Esophagus squamous epithelium (tissue), 5 donors: ENCODE data around the gene TLE6. TPM values are rescaled to one million over a fixed set of nuclear protein-coding genes. Genes with fewer than 3 reads are reported as not detected.

Experiments
- DNase-seq: peaks from one replicate; lab custom pipeline; 2025; lab: John Stamatoyannopoulos, UW
- H3K27ac ChIP-seq, 4 donors: fragments of 200-600 bp; sonication (generic); one replicate each; pipeline ENCODE4 v1.5.1; 2016 to 2019; ENCODE audit warnings: mild to moderate bottlenecking in 1 of 4
- H3K27me3 ChIP-seq, 4 donors: fragments of 200-600 bp; sonication (generic); 1 replicate in 3 of 4; 2 replicates in 1 of 4; pipeline versions ENCODE4 v1.5.1 to v1.6.0; 2017 to 2021; ENCODE audit warnings: antibody characterized with exemption in 1 of 4
- H3K36me3 ChIP-seq, 3 donors: fragments of 200-600 bp; sonication (generic); one replicate each; pipeline ENCODE4 v1.5.1; 2016 to 2019
- H3K4me1 ChIP-seq, 3 donors: fragments of 200-600 bp; sonication (generic); one replicate each; pipeline ENCODE4 v1.5.1; 2017 to 2019
- H3K4me3 ChIP-seq, 4 donors: fragments of 200-600 bp; sonication (generic); 1 replicate in 3 of 4; 2 replicates in 1 of 4; pipeline ENCODE4 v1.5.1; 2016 to 2019; ENCODE audit warnings: mild to moderate bottlenecking in 2 of 4, moderate library complexity in 1 of 4
- H3K9me3 ChIP-seq, 3 donors: fragments of 200-600 bp; sonication (generic); one replicate each; pipeline ENCODE4 v1.5.1; 2016 to 2019
- POLR2A ChIP-seq, 4 donors: fragments of 450-650 bp; IDR thresholded peaks; one replicate each; pipeline ENCODE4 v1.6.1; 2017; ENCODE audit warnings: antibody characterized with exemption in 4 of 4, mild to moderate bottlenecking in 4 of 4, moderate library complexity in 3 of 4
- WGBS, 2 donors: methylation state at CpG; one replicate each; pipeline ENCODE4 v1.1.5; 2018; 5-methylcytosine and 5-hydroxymethylcytosine counted together
- intact Hi-C: fragments of 100-400 bp; cut with DNase I; formaldehyde crosslinking; loops from one replicate; pipeline ENCODE4 v1.15.0; 2022
- total RNA-seq, 4 donors: library from RNA; depleted of rRNA; stranded (reverse); fragments of >200 nt; gene quantifications; one replicate each; pipeline ENCODE4 v1.1.0, GENCODE V29; 2016
- TF ChIP-seq, protein P1 (sequence below), 6 experiments: fragments of 450-650 bp in 4 of 6; fragments of 200-600 bp in 2 of 6; sonication (generic) in 2 of 6; IDR thresholded peaks; one replicate each; pipeline ENCODE4 v1.5.1; 2016 to 2019; ENCODE audit warnings: antibody characterized with exemption in 6 of 6, mild to moderate bottlenecking in 4 of 6, moderate library complexity in 4 of 6
- donor health status: DM: yes; HTN: yes; CAD: no.

Gene TLE6
- total RNA-seq, 4 donors from 2014 or later, result 0.59 to 3.3 (median 1.9) TPM; not detected in 1

DNA sequence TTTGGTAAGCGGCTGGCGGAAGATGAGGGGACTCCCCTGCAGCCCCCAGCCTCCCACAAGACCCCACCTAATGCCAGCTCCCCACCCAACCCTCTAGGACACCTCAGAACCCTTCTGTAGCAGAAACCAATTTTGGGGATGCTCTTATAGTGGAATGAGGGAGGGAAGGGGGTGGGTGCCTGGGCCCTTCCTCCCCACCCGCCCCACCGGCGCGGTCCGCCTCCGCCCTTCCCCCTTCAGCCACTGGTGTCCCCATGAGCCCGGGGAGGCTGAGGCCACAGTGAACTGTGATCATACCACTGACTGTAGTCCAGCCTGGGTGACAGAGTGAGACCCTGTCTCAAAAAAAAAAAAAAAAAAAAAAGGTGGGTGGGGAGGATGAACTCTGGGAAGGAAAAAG is 16.2 kb downstream of the TLE6 start:
- no peak for TF ChIP-seq POLR2A (IDR thresholded peaks at IDR 0.05)
- TF ChIP-seq, protein P1, sequence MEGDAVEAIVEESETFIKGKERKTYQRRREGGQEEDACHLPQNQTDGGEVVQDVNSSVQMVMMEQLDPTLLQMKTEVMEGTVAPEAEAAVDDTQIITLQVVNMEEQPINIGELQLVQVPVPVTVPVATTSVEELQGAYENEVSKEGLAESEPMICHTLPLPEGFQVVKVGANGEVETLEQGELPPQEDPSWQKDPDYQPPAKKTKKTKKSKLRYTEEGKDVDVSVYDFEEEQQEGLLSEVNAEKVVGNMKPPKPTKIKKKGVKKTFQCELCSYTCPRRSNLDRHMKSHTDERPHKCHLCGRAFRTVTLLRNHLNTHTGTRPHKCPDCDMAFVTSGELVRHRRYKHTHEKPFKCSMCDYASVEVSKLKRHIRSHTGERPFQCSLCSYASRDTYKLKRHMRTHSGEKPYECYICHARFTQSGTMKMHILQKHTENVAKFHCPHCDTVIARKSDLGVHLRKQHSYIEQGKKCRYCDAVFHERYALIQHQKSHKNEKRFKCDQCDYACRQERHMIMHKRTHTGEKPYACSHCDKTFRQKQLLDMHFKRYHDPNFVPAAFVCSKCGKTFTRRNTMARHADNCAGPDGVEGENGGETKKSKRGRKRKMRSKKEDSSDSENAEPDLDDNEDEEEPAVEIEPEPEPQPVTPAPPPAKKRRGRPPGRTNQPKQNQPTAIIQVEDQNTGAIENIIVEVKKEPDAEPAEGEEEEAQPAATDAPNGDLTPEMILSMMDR (IDR thresholded peaks at IDR 0.05), result no peak
- no CpG with 5 or more reads among the region's 9 CpGs for WGBS, 2 donors
- intact Hi-C loops, result no loop called here

DNA sequence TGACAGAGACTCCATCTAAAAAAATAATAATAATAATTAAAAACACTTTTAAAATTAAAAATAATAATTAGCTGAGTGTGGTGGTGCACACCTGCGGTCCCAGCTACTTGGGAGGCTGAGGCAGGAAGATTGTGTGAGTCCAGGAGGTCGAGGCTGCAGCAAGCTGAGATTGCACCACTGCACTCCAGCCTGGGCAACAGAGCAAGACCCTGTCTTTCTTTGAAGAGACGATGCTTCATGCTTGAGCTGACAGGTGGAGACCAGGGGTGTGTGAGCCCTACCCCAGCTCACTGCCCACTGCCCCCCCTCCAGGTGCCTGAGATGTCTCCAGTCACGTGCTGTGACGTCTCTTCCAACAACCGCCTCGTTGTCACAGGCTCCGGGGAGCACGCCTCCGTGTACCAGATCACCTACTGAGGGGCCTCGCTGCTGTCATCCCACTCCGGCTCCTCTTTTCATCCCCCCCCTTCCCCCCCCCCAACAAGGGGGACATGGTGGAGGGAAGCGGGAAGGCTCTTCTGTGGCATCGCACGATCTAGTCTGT is 17.3 kb downstream of the TLE6 start:
- DNase-seq, result no peak
- H3K9me3 ChIP-seq, result no peaks in the 10 kb centered on the region
- peaks cover 0 to 9% (median 0%) of the 10 kb centered on the region in 3 donors for H3K36me3 ChIP-seq
- intact Hi-C loops, result no loop called here
- TF ChIP-seq, protein P1 (IDR thresholded peaks at IDR 0.05), result no peak
- no peak for TF ChIP-seq POLR2A (IDR thresholded peaks at IDR 0.05)
- WGBS, 2 donors, result 82 to 85% methylated on average over 10 to 13 of the region's 15 CpGs
- H3K27me3 ChIP-seq, result no peaks in the 10 kb centered on the region
- H3K4me3 ChIP-seq, result no peak overlapping the region
- H3K4me1 ChIP-seq, result no peaks in the 10 kb centered on the region
- H3K27ac ChIP-seq, result no peak overlapping the region

More for the DNA sequence above, 16.2 kb downstream of the TLE6 start:
- H3K4me3 ChIP-seq, result no peak overlapping the region
- H3K36me3 ChIP-seq, result peaks cover 0 to 1% (median 0%) of the 10 kb centered on the region in 3 donors
- no peaks in the 10 kb centered on the region for H3K4me1 ChIP-seq
- no peak overlapping the region for H3K27ac ChIP-seq
- H3K27me3 ChIP-seq, result no peaks in the 10 kb centered on the region
- DNase-seq, result no peak
- no peaks in the 10 kb centered on the region for H3K9me3 ChIP-seq

DNA sequence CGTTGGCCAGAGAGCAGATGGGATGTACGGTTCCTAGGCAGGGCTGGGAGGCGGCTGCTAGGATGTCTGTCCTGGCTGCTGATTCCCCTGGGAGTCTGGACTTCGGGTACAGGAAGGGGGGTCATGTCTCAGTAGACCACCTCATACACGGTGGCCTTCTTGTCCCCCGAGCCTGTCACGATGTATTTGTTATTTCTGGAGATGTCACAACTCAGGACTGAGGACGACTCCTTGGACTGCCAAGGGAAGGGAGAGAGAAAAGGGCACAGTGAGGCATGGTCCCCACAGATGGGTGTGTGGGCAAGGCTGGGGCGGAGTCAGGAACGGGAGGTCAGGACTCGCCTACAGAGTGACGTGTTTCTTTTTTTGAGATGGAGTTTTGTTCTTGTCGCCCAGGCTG is 20.4 kb downstream of the TLE6 start:
- Histone ChIP-seq H3K27ac (no peak overlapping the region), H3K9me3 (no peaks in the 10 kb centered on the region), H3K4me3 (no peak overlapping the region), H3K27me3 (no peaks in the 10 kb centered on the region), H3K36me3 (peaks cover 0 to 25% (median 0%) of the 10 kb centered on the region in 3 donors), H3K4me1 (no peaks in the 10 kb centered on the region)
- WGBS, 2 donors, result 62 to 77% methylated on average over 5 to 7 of the region's 13 CpGs
- no peak for DNase-seq
- intact Hi-C loops, result no loop called here
- no peak for TF ChIP-seq POLR2A (IDR thresholded peaks at IDR 0.05)
- TF ChIP-seq, protein P1 (IDR thresholded peaks at IDR 0.05), result no peak

DNA sequence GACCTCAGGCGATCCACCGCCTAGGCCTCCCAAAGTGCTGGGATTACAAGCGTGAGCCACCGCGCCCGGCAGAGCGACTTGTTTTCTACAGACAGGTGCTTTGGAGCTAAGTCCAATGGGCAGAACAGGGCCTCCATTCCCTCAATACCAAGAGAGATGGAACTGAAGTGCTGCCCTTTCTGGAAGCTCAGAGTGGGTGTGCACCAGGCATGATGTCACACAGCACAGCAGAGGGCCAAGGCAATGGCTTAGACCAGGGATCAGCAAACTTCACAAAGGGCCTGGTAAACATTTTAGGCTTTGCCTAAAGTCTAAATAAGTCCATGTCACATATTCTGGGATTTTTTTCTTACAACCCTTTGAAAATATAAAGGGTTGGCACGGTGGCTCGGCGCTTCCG is 21.3 kb downstream of the TLE6 start:
- intact Hi-C loops, result no loop called here
- no peaks in the 10 kb centered on the region for H3K4me1 ChIP-seq
- 87 to 98% methylated on average over 4 to 8 of the region's 11 CpGs for whole genome bisulfite sequencing, 2 donors
- DNase-seq, result no peak
- H3K36me3 ChIP-seq, result peaks cover 0 to 25% (median 0%) of the 10 kb centered on the region in 3 donors
- TF ChIP-seq, protein P1 (IDR thresholded peaks at IDR 0.05), result no peak
- TF ChIP-seq POLR2A (IDR thresholded peaks at IDR 0.05), result no peak
- no peaks in the 10 kb centered on the region for H3K9me3 ChIP-seq
- H3K27ac ChIP-seq, result no peak overlapping the region
- H3K4me3 ChIP-seq, result no peak overlapping the region
- H3K27me3 ChIP-seq, result no peaks in the 10 kb centered on the region

DNA sequence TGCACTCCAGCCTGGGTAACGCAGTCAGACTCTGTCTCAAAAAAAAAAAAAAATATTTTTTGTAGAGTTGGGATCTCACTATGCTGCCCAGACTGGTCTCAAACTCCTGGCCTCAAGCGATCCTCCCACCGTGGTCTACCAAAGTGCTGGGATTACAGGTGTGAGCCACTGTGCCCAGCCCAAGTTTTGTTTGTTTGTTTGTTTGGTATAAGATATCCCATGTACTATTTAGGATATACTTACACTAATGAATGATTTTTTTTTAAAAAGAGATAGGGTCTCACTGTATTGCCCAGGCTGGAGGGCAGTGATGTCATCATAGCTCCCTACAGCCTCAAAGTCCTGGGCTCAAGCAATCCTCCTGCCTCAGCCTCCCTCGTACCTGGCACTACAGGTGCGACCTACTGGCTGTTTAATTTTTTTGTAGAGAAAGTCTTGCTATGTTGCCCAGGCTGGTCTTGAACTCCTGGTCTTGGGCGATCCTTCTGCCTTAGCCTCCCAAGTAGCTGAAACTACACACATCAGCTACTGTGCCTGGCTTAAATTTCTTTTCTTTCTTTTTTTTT is 24.0 kb downstream of the TLE6 start:
- no peak overlapping the region for H3K4me3 ChIP-seq
- 86 to 95% methylated on average over 6 of the region's 6 CpGs for WGBS, 2 donors
- no peak overlapping the region for H3K27ac ChIP-seq
- H3K27me3 ChIP-seq, result no peaks in the 10 kb centered on the region
- intact Hi-C loops, result no loop called here
- TF ChIP-seq, protein P1 (IDR thresholded peaks at IDR 0.05), result no peak
- no peak for TF ChIP-seq POLR2A (IDR thresholded peaks at IDR 0.05)
- no peaks in the 10 kb centered on the region for H3K9me3 ChIP-seq
- H3K36me3 ChIP-seq, result peaks cover 0 to 42% (median 0%) of the 10 kb centered on the region in 3 donors
- H3K4me1 ChIP-seq, result no peaks in the 10 kb centered on the region
- no peak for DNase-seq
